DMS114 treated with DMSO at 0.1 percent for 48 hours (cell line): ENCODE measurements around the gene HOXB5.

Experiments
- DNase-seq: peaks from one replicate; lab custom pipeline; 2025; ENCODE audit not compliant: unreplicated experiment; lab: John Stamatoyannopoulos, UW

The HOXB5 gene

GRCh38 chr17:48617471-48618255 lies 24.1 kb upstream of the HOXB5 start:
- DNase-seq, result no peak

DNA sequence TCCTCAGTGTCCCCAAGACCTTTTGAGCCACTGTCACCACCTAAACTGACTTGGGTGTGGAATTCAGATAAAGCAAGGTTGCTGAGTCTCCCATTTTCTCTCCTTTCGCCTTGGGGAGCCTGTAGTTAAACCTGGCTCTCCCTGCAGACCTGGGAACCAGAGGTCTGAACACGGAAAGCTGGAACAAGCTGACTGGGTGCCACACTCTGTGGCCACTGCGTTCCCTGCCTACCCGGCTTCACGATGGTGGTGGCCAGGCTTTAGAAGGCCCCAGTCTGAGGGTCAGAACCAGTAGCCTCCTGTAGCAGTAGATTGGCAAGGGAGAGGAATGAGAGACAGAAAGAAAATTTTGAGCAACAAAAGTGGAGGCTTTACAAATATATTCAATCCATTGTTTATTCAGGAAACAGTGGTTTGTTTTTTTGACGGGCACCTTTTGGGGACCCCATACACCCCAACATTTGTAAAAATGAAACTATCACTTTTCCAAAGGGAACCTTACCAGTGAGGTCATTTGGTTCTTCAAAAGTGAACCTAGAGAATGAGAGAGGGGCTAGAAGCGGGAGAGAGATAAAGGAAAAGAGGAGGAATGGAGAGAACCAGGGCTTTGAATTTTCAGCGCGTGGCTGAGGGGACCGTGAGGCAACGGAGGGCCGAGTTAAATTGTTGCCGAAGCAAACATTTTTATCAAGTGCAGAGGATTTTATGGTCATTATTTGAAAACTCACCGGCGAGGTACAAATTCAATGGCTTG lies 23.3 kb upstream of the HOXB5 start:
- DNase-seq, result peak; percentile 17

DNA sequence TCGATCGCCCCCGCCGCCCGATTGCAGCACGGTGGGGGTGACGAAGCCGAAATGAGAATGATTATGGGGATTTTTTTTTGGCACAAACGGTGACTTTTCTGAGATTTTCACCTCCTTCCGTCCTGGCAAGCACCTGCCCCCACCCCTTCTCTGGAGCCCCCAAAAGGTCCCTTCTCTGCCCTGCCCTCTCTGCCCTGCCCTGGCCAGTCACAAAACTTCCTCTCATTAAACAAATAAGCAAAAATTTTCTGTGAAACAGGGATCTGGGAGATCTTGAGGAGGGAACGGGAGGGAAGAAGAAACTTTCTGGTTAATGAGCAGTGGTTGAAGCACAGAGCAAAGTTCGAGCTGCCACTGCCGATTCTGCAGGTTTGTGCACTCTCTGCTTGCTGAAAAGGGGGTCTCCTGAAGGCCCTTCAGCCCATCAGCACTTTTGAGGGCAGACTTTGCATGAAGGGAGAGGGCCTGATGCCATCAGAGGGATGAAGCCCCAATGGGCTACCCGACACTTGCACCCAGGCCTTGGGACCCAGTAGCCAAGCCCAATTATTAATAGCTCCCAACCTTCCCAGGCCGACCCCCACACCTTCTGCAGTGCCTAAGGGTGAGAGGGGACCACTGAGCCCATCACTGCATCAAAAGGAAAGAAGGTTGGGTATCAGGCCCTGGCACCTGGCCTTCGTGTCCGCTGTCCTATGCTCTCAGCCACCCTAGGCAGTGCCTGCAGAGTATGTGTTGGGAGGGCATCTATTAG lies 22.6 kb upstream of the HOXB5 start:
- DNase-seq, result no peak

DNA sequence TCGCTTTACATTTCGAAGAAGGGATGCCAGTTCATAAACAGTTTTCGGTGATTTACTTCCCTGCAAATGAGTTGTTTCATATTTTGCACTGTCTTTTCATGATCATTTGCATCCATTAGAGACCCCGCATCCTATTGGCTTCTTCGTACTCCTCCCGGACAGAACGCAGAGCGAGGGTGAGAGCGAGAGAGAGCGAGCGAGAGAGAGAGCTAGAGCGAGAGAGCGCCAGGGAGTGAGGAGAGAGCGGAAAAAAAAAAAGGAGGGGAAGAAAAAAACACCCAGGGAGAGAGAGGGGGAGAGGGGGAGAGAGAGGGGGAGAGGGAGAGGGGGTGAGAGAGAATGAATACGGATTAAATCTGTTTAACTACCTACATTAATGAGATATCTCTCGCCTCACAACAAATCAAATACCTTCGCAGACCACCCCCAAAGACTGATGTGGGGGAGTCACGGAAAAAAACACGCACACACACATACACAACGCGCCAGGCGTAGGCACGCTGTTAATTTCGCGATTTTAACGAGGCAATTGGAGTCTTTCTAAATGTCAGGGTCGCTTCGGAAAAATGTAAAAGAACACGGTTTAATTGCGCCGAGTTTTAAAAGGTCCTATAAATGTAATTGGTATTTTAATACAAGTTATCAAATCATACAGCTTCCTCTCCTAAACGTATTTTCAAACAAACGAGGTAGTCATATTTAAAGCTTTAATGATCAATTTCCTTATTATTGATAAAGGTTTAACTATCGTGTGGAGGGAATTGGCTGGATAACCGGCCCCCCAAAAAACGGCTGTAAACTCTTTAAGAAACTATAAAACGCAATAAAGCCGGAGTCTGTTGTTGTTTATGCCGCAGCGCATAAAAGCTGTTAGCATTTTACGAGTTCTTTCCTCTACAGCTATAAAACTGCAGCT lies 21.7 kb upstream of the HOXB5 start, which contains the start of gene HOXB8:
Gene HOXB8, minus strand, starts transcription at position 246 of the 916 bp plus-strand sequence. CDS start 588 bp downstream, outside the sequence.
- peak; percentile 39 for DNase-seq

DNA sequence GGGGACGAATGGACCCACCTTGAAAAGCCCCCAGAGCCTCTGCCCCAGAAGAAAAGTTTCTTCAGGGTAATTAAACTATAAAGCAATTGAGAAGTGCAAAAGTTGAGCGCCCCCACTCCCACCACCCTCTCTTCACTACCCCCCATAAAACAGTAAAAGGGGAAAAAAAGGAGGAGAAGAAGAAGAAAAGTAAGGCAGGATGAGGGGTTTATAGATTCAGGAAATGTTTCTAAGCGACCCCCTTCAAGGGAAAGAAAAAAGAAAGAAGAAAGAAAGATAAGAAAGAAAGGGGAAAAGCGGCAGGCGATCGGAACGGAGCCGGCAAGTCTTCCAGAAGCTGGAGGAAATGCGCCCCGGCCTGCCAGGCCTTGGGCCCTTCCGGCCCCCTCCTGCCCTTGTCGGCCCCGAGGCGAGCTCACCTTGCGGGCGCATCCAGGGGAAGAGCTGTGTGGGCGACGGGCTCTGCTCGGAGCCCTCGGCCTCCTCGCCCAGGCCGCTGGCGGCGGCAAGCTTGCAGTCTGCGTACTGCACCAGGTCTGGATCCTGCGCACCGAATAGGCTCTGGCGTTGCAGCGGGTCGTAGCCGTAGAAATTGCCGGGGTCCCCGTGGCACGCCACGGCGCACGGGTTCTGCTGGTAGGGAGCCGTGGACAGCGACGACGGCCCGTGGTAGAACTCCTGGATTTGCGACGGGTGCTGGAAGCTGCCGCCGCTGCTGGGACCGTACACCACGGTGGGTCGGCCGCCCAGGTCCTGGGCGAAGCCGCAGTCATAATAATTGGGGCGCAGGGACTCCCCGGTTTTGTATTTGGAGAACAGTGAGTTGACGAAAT lies 20.5 kb upstream of the HOXB5 start:
- no peak for DNase-seq

DNA sequence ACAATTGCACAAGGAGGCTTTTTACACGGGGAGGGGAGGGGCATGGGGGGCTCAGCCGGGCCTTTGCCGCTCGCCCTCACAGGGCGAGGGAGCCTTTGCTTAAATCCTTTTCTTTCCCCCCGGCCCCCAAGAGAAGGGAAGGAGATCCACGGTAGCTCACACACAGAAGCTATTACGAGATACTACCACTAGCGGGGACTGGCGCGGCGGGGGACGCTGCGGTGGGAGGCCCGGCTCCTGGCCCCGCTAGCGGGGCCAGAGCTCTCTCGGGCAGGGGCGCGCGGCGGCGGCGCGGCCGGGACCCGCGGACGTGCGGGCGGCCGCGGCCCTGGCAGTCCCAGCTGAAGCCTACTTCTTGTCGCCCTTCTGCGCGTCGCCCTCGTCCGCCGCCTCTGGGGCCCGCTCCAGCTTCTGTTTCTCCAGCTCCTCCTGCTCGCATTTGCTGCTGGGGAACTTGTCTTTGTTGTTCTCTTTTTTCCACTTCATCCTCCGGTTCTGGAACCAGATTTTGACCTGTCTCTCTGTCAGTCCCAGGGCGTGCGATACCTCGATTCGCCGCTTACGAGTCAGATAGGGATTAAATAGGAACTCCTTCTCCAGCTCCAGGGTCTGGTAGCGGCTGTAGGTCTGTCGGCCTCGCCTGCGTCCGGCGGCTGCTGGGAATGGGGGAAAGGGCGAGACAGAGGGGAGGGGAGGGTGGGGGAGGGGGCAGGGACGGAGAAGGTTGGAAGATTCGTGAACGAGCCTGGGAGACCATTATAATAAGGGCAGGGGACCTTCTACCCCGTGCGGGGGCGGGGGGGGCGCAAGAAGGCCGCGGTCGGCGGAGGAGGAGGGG lies 19.5 kb upstream of the HOXB5 start:
- peak; percentile 45 for DNase-seq

DNA sequence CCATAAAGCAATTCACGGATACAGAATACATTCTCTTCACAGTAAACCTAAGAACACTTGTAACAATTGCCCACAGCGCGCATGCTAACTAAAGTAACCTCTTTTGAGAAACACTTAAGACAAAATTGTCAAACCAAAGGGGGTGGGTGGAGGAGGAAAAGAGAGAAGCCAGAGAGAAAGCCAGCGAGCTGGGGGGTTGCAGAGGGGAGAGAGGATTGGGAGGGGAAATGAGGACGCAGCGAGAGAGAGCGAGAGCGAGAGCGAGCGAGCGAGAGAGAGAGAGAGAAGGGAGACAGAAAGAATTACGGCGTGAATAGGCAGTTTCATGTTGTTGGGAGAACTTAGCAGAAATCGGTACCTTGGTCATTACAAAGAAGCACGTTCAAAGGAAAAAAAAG lies 18.9 kb upstream of the HOXB5 start:
- no peak for DNase-seq

DNA sequence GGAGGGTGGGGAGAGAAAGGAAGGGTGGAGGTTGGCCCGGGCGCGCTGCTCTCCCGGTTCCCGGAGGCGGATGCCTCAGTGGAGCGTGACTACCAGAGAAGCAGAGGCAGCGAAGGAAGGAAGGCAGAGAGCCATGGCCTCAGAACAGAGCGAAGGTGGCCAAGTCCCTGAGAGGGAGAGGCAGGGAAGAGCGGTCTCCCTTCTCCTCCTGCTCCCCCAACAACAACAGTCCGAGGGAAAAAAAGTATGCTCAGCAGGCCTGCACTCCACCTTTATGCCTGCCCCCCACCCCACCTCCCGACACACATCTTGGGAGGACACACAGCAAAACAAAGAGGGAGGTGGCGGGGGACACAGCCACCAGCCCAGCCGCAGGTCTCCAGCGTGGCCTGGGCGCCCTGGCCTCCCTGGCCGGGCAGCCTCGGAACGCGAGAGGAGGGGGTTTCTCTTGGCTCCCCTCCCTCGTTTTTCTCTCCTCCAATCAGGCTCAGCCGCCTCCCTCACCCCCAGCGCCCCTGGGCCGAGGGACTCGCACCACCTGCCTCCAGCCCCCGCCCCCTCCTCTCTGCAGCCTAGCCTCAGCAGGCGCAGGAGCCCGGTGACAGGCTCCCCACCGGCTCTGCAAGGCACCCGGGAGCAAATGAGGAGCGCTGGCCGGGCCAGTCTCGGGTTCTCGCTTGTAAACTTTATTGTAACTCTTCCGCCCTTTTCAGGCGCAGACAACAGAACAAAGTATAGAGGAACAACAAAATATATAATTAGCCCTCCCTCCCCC lies 18.3 kb upstream of the HOXB5 start:
- no peak for DNase-seq

GRCh38 chr17:48611213-48611612 lies 17.6 kb upstream of the HOXB5 start:
- DNase-seq, result no peak

GRCh38 chr17:48610282-48611211 lies 17.0 kb upstream of the HOXB5 start, which contains the start of gene HOXB7:
Gene HOXB7 (minus strand): TSS chr17:48611017. CDS start chr17:48610918, 99 bp downstream.
- DNase-seq, result peak; percentile 33

GRCh38 chr17:48609759-48610281 lies 16.2 kb upstream of the HOXB5 start:
- DNase-seq, result no peak

DNA sequence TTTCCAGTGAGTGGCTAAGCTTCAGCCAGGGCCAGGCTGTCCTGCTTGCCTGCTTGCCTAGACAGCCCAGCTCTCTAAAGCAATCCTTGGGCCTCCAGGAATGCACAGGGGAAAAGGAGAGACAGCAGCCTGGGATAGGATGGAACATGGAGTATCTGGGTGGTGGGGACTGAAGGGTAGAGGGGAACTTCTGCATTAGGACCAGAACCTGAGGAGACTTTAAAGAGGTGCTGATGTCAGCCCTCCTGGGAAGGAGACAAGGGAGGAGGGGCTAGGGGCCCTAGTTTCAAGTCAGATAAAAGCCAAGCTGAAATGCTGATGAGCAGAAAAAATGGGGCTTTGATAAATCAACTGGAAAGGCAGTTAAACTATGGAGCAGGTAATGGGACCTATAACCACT lies 15.5 kb upstream of the HOXB5 start:
- DNase-seq, result no peak

- DNase-seq, result no peak
These were observed 14.9 kb upstream of the HOXB5 start for GRCh38 chr17:48608494-48608834.

DNA sequence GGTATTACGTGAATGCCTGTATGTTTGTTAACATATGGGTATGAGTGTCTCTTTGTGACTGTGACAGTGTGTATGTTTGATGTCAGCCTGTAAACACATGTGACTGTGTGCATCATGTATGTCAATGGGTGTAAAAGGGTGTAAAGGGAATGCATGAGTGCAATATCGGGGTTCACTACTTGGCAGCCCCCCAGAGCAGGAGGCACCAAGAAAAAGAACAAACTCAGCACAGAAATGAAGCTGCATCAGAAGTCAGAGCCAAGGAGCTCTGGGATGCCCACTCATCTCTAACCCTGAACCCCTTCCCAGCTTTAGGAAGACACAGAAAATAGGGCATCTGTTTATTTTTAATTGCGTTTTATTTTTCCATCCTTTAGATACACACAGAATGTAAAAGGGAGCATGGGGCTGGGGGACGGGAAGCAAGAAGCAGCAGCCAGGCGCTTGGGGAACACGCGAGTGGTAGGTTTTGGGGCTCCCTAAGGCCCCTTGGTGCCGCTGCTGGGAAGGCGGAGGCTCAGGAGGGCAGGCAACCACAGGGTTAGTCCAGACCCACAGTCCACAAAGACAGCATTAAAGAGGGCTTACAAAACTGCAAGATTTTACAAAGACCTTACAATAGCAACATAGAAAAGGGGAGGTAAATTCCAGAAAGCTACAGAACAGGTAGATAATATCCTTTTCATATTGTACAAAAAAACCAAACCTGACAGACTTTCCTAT lies 13.5 kb upstream of the HOXB5 start:
- DNase-seq, result no peak

- no peak for DNase-seq
These were observed 12.7 kb upstream of the HOXB5 start for GRCh38 chr17:48605991-48606891.
